GM21576 (cell line): ENCODE measurements around the gene TMSB10.
"Not testable (repeated sequence)": the region's sequence is repeated elsewhere in the genome, so short reads cannot be mapped to it uniquely, and the experiment has no call there.

Experiments used
- ATAC-seq: cut with Tn5 transposase; IDR thresholded peaks from one replicate; pipeline ENCODE4 v1.9.1; 2021; ENCODE audit warnings: mild to moderate bottlenecking, moderate library complexity; ENCODE audit not compliant: unreplicated experiment

TMSB10 gene

GRCh38 chr2:84900971-84901370, 4.5 kb upstream of the TMSB10 start:
- ATAC-seq, result no peak

DNA sequence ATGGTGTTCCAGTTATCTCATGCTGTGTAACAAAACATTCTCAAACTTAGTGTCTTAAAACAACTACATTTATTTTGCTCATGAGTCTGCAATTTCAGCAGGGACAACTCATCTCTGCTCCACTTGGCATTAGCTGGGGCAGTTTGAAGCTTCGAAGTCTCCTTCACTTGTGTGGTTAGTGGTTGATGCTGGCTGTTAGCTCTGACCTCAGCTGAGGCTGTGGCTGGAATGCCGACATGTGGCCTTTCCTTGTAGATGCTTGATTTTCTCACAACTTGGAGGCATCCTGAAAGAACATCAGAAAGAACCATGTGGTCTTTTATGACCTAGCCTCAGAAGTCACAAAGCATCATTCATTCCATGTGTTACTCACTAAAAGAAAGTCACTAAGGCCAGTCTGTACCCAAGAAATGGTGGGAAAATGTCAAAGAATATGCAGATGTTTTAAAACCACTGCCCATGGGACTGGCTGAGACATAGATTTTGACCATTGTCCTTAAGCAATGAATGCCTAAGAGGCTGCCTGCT, 3.8 kb upstream of the TMSB10 start:
- ATAC-seq, result no peak

DNA sequence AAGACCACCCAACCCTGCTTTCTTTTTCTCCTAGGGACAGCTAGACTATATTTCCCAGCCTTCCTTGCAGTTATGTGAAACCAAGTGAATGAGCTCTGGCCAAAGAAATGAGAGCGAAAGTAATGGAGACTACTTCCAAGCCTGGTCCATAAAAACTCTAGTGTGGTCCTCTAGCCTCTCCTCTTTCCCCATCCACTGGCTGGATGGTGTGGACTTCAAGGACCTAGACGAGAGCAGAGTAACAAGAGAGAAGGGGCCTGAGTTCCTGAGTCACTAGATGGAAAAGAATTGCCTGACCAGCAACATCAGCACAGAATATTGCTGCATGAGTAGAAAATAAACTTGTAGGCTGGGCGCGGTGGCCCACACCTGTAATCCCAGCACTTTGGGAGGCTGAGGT, 2.9 kb upstream of the TMSB10 start:
- ATAC-seq, result no peak

GRCh38 chr2:84904151-84904550, 1.3 kb upstream of the TMSB10 start:
- no peak for ATAC-seq

DNA sequence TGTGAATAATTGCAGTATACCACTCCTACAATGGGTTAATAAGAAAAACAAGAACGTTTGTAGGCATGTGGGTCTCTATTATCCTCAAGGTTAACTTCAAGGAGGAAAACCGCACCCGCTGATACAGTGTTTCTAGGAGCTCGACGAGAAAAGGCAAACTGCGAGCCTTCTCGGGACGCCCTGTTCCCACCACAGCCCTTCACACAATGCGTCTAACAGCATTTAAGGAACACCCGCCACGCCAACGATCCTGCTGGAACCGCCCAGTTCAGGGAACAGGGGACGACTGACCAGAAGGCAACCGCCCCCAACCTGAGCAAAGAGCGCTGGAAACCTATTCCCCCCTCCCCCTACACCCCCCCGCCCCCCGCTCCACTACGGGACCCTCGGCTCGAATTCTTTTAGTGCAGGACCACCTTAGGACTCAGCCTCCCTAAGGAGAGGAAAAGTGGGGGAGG, 710 bp upstream of the TMSB10 start:
- no peak for ATAC-seq

DNA sequence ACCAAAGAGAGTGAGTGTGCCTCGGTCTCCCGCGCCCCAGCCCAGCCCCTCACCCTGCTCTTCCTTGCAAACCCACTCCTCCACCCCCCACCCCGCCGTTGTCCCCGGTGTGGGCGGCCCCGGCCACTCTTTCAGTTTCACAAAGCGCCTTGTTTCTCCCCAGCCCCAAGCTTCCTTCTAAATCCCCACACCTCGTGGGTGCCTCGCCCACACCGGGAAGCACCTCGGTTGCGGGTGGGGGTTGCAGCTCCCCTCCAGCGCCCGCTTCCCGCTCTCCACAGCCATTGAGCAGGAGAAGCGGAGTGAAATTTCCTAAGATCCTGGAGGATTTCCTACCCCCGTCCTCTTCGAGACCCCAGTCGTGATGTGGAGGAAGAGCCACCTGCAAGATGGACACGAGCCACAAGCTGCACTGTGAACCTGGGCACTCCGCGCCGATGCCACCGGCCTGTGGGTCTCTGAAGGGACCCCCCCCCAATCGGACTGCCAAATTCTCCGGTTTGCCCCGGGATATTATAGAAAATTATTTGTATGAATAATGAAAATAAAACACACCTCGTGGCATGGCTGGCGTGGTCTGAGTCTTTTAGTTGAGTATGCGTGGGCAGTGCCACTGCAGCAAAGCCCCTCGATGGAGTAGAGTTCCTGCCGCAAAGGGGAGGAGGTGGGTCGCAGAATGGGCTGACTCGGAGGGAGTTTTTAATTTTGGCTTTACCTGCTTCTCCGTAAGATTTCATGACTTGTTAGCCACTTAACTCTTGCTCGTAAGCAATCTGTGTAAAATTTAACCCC, 848 bp downstream of the TMSB10 start:
- peak; percentile 27 for ATAC-seq

DNA sequence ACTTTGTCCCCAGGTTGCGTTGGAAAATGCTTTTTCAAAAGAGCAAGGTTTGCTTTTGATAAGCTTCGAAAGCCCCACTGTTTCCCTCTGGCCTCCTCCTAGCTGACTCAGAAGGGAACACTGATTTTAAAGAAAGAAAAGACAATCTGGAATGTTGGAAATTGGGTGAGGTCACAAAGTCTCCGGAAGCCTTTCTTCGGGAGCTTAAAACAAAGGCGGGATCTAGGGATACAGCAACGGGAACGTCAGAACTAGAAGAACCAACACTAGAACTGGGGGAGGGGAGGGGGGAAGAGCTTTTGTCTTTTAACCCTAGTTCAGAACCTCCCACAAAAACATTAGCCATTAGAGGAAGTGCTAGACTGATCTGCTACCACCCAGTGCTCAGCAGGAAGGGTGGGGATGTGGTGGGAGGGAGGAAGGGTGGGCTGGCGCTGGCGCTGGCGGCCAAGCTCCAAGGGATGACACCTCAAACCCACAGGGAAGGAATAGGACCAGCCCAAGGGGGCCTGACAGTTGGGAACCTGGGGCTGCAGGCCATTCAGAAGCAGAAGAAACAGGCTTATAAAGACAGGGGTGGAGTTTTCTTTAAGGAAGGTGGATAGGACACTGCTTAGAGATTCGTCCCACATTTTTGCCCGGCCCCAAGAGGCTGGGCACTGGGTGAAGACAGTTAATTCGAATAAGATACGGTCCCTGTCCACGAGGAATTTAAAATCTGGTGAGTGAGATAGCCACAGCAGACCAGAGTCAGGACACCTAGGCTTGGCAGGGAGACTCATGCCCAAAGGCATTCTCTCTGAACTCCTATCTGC, 1.7 kb downstream of the TMSB10 start:
- ATAC-seq, result peak; percentile 37

- no peak for ATAC-seq
Measured at GRCh38 chr2:84908948-84909713, 3.7 kb downstream of the TMSB10 start.

GRCh38 chr2:84911135-84911678, 5.8 kb downstream of the TMSB10 start:
- ATAC-seq, result no peak

DNA sequence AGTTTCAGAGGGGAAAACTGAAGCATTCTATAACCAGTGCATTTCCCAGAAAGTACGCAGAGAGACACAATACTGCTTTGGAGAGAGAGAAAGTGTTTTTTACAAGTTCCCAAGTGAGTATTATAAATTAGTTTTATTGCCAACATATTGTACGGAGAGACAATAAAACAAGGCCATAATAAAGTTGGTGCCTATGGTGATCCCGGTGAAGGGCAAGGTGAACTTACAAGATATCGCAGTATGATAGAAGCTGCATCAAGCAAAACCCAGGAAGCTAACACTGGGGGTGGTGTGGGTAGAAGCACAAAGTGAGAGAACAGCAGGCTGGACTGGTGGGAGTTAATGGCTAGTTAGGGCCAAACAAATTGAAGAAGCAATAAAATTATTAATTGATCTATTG, 7.5 kb downstream of the TMSB10 start:
- no peak for ATAC-seq

DNA sequence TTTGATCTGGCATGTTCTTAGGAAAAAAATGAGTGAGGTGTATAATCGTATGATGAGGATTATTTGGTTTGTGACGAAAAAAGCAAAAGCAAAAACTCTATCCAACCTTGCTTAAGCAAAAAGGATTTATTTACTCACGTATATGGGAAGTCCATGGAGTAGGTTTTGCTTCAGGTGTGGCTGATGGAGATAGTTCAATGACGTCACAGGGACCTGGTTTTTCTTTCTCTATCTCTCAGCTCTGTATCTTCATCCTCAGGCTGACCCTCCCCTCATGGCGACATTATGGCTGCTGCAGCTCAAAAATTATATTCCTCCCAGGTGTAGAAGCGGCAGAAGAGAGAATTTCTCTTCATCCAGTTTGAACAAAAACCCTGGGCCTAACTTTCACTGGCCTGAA, 8.9 kb downstream of the TMSB10 start:
- ATAC-seq, result no peak

- not testable (repeated sequence) for ATAC-seq
Measured at GRCh38 chr2:84915675-84916074, 10.2 kb downstream of the TMSB10 start.

- ATAC-seq, result not testable (repeated sequence)
Measured at GRCh38 chr2:84917821-84918220, 12.4 kb downstream of the TMSB10 start.

DNA sequence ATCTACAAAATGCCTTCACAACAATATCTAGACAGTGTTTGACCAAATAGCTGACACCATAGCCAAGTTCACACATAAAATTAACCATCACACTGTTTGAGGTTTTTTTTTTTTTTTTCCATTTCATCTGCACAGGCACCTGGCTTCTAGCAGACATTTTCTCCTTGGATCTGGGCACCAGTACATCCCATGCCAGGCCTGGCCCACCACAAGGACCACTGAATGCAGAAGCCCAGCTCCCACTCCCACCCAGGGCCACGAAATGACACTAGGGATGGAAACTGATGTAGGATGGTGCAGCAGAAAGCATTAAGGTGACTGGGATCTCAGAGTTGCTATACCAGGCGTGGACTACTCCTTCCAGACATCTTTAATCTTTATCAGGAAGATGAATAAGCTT, 13.0 kb downstream of the TMSB10 start:
- no peak for ATAC-seq

DNA sequence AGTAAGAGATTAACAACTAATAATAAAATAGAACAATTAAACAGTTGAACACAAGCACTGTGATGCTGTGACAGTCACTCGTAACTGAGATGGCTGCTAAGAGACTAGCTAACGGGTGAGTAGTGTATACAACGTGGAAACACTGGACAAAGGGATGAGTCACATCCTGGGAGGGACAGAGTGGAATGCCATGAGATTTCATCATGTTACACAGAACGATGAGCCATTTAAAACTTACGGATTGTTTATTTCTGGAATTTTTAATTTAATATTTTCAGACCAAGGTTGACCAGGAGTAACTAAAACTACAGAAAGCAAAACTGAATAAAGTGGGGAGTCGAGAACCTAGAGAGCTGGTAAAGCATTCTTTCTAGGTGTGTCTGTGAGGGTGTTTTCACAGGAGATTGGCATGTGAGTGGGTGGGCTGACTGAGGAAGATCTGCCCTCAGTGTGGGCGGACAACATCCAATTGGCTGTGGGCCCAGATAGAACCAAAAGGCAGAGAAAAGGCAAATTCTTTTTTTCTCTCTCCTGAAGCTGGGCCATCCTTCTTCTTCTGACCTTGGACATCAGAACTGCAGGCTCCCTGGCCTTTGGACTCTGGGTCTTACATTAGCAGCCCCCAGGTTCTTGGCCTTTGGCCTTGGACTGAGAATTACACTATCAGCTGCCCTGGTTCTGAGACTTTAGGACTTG, 14.6 kb downstream of the TMSB10 start:
- ATAC-seq, result peak; percentile 44

GRCh38 chr2:84923009-84923408, 17.6 kb downstream of the TMSB10 start:
- ATAC-seq, result no peak

DNA sequence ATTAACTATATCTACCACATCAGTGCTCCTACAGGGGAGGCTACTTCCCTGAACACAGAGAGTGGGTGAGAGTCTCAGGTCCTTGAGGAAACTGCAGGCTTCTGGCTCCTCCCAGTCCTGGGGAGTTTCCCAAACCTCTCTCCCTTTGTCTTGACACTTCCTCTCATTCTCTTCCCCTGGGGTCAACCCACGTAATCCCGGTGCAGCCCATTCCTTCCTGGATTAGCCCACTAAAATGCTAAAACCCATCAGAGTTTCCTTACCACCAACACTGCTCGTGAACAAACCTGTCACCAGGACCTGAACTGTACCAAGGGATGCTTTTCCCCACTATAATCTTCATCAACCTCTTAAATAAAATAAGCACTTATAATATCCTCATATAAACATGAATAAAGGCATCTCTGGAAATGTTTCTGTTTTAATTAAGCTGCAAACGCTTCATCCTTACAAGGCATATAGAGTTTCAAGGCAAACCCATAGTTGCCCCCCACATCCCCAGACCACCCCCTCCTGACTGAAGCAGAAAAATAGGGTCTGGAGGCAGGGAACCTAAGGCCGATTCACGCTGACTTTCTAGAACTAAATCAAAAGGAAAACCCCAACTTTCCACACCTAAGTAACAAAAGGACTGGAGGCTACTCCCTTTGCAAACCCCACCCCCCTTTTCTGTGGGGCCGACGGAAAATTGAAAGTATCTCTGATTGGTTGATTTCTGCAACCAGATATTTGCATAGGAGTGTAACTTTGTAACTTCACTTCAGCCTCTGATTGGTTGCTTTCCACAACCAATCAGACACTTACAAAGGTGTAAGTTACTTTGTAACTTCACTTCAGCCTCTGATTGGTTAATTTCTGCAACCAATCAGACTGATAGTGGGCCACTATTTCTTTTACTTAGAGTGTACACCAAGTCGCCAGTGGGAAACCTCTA, 19.0 kb downstream of the TMSB10 start:
- peak; percentile 29 for ATAC-seq

GRCh38 chr2:84925336-84925723, 19.9 kb downstream of the TMSB10 start:
- ATAC-seq, result peak; percentile 1

GRCh38 chr2:84925724-84926376, 20.4 kb downstream of the TMSB10 start:
- peak; percentile 77 for ATAC-seq
